ENCODE data around the gene LRRC8D.
A peak's percentile ranks its signal among the peaks of the same experiment; 100 is the strongest.

Gene LRRC8D

DNA sequence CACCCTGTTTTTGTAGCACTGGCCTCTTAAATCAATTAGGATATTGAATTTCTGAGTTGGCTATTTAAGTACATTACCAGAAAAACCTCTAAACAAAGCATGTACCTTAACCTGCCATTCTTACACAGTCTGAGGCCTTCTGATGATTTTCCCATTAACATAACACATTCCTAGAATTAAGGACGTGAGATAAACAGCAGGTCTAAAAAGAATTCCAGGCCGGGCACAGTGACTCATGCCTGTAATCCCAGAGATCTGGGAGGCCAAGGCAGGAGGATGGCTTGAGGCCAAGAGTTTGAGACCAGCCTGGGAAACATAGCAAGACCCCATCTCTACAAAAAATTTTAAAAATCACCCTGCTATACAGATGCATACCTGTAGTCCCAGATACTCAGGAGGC is 18.0 kb upstream of the LRRC8D start:
- no peak overlapping the region for H3K4me2 ChIP-seq
- no peak for TF ChIP-seq Cebpa-rat (IDR thresholded peaks at IDR 0.05)
- H3K4me1 ChIP-seq, result peaks cover 7 to 41% (median 20%) of the 10 kb centered on the region in 10 experiments; a peak in 19 of 20 replicates
- no peak overlapping the region for H3K27ac ChIP-seq
- H3K27me3 ChIP-seq, result no peaks in the 10 kb centered on the region
- H3K9ac ChIP-seq, result no peak overlapping the region
- no peaks in the 10 kb centered on the region; a peak in 1 of 22 replicates for H4K20me1 ChIP-seq
- H3K9me3 ChIP-seq (replicated peaks in 1 of 11), result no peaks in the 10 kb centered on the region
- no peak overlapping the region for H3K4me3 ChIP-seq
- no peaks in the 10 kb centered on the region for H3K36me3 ChIP-seq

DNA sequence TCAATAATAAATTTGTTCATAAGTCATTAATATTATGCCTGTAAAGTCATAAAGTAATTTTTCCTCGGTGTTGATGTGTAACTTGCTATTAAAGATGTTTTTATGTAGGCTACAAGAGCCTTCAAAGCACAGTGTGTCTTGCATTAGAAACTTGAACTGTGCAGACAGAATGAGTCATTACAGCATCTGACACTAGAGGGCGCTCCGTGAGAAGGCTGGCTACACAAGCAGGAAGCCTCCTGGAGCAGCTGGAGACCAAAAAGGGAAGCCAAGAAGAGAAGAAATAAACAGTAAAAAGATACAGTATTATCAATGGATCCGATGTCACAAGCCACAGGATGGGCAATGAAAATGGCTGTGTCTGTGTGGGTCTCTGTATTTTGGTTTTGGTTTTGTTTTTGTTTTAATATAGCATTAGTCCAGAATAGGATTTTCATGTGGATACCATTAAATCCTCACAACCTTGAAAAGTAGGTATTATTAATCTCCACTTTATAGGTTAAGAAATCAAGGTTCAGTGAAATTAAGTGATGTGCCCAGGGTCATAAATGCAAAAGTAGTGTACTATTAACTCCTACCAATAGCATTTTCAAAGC is 16.1 kb upstream of the LRRC8D start:
- Histone ChIP-seq H3K27me3 (no peaks in the 10 kb centered on the region), H3K4me3 (no peak overlapping the region), H3K4me2 (peak overlapping the region in 5 of 11 experiments; percentile 5 to 35 (median 18); a peak in 5 of 22 replicates), H4K20me1 (no peaks in the 10 kb centered on the region), H3K27ac (no peak overlapping the region), H3K9me3 (replicated peaks in 1 of 11) (no peaks in the 10 kb centered on the region), H3K36me3 (no peaks in the 10 kb centered on the region), H3K9ac (no peak overlapping the region), H3K4me1 (peaks cover 0 to 37% (median 11%) of the 10 kb centered on the region in 10 experiments; a peak in 17 of 20 replicates)
- no peak for TF ChIP-seq Cebpa-rat (IDR thresholded peaks at IDR 0.05)

DNA sequence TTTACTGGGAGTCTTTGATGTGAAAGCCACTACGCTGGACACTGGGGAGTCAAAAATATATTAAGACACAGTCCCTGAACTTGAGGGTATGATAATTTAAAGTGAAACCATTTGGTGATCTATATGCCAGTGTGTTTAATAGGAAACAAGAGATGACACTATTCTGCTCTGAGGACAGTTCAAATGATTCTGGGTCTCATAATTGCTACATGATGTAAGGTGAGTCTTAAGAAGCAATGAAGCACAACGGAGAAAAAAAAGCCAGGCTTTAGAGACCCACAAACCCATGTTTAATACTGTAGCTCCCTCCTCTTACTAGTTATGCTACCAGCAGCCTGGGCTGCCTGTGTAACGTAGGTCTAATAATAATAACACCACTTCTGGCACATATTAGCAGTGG is 14.2 kb upstream of the LRRC8D start:
- Histone ChIP-seq H3K9ac (no peak overlapping the region), H3K9me3 (replicated peaks in 1 of 11) (no peaks in the 10 kb centered on the region), H3K4me2 (no peak overlapping the region), H3K27me3 (no peaks in the 10 kb centered on the region), H4K20me1 (no peaks in the 10 kb centered on the region), H3K4me1 (peaks cover 0 to 39% (median 4%) of the 10 kb centered on the region in 10 experiments; a peak in 10 of 20 replicates), H3K27ac (no peak overlapping the region), H3K36me3 (no peaks in the 10 kb centered on the region), H3K4me3 (no peak overlapping the region)
- TF ChIP-seq Cebpa-rat (IDR thresholded peaks at IDR 0.05), result no peak

DNA sequence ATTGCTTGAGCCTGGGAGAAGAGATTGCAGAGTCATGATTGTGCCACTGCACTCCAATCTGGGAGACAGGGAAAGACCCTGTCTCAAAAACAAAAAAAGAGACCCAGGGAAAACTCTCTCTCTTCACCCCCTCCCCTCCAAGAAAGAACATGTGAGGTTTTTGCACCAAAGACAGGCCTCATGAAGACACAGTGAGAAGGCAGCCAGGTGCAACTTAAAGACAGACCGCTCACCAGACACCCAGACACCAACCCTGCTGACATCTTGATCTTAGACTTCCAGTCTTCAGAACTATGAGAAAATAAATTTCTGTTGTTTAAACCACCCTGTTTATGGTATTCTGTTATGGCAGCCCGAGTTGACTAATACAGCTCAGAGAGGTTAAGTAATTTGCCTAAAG is 13.3 kb upstream of the LRRC8D start:
- no peak overlapping the region for H3K9ac ChIP-seq
- TF ChIP-seq Cebpa-rat (IDR thresholded peaks at IDR 0.05), result no peak
- no peaks in the 10 kb centered on the region for H3K36me3 ChIP-seq
- H3K4me2 ChIP-seq, result no peak overlapping the region
- H3K9me3 ChIP-seq (replicated peaks in 1 of 11), result no peaks in the 10 kb centered on the region
- H4K20me1 ChIP-seq, result no peaks in the 10 kb centered on the region
- no peak overlapping the region for H3K4me3 ChIP-seq
- no peak overlapping the region for H3K27ac ChIP-seq
- no peaks in the 10 kb centered on the region for H3K27me3 ChIP-seq
- peaks cover 0 to 48% (median 6%) of the 10 kb centered on the region in 10 experiments; a peak in 11 of 20 replicates for H3K4me1 ChIP-seq

DNA sequence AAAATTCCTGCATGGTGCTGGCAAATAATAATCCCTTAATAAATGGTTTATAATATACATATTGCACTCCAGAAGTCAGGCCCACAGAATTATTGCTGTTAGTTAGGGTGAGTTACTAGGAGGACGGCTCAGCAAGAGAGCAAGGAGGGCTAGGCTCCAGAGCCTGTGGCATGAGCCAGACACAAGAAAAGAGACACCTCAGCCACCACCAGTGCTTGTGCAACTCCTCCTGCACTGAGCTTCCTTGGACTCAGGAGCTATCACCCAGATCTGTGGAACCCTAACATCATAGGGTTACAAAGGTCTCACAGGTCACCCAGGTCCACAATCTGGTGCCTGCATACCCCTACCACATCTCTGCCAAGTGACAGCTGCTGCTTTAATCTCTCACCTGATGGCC is 12.8 kb upstream of the LRRC8D start:
- Histone ChIP-seq H3K9me3 (replicated peaks in 1 of 11) (no peaks in the 10 kb centered on the region), H3K4me2 (no peak overlapping the region), H3K36me3 (no peaks in the 10 kb centered on the region), H3K9ac (no peak overlapping the region), H3K27me3 (no peaks in the 10 kb centered on the region), H3K4me1 (peaks cover 0 to 52% (median 11%) of the 10 kb centered on the region in 10 experiments; a peak in 13 of 20 replicates), H3K27ac (no peak overlapping the region), H4K20me1 (no peaks in the 10 kb centered on the region), H3K4me3 (no peak overlapping the region)
- no peak for TF ChIP-seq Cebpa-rat (IDR thresholded peaks at IDR 0.05)

DNA sequence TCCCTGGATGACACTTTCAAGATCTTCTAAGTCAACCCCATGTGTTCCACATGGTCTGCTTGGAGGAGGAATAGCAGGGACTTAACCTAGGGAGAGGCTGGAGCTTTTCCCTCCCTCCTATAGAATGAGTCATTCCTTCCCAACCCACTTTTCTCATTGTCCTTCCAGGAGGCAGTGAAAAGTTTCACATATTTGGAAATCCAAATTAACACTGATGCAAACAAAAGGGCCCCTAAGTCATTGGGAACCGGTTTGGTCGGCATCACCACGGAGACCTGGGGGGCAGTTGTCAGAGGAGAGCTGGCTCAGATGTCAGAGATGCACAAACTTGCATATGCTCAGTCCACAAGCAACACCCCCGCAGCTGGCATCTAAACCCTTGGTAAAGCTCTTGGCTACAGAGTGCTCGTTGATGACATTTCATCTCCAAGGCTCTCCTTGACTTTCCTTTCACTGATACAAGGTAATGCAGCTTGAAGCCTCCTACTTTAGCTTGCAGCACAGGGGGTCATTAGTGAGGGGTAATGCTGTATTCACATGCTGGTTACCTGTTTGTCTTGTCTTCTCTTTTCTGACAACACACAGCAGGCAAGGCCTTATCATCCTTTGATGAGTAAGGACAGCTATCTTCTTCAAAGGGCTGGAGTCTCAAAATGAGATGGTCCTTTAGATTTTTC is 12.3 kb upstream of the LRRC8D start:
- no peak overlapping the region for H3K4me3 ChIP-seq
- H3K9ac ChIP-seq, result no peak overlapping the region
- no peaks in the 10 kb centered on the region for H4K20me1 ChIP-seq
- no peaks in the 10 kb centered on the region for H3K36me3 ChIP-seq
- H3K4me1 ChIP-seq, result peaks cover 0 to 58% (median 16%) of the 10 kb centered on the region in 10 experiments; a peak in 13 of 20 replicates
- no peak overlapping the region for H3K27ac ChIP-seq
- H3K4me2 ChIP-seq, result no peak overlapping the region
- H3K9me3 ChIP-seq (replicated peaks in 1 of 11), result no peaks in the 10 kb centered on the region
- H3K27me3 ChIP-seq, result no peaks in the 10 kb centered on the region
- TF ChIP-seq Cebpa-rat (IDR thresholded peaks at IDR 0.05), result no peak

DNA sequence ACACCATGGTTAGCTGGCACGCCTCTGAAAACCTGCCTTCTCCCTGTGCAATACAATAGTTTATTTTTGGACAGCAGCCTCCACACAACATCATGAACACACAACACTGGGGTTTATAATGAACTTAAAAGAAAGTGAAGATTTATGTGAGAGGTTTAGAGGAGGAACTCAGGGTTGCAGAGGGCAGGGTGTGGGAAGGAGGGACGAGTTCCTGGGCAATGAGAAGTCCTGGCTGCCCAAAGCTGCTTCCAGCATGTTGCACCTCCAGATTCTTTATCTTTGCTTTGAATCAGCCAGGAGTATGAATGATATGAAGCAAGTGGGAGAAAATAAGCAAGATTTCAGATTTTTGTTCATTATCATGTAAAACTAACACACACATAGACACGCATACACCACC is 11.3 kb upstream of the LRRC8D start:
- H3K4me2 ChIP-seq, result peak overlapping the region in 5 of 11 experiments; percentile 6 to 55 (median 40); a peak in 7 of 22 replicates
- H3K9me3 ChIP-seq (replicated peaks in 1 of 11), result peaks cover 0 to 3% (median 0%) of the 10 kb centered on the region in 11 experiments; a peak in 4 of 22 replicates
- TF ChIP-seq Cebpa-rat (IDR thresholded peaks at IDR 0.05), result no peak
- no peak overlapping the region for H3K9ac ChIP-seq
- no peaks in the 10 kb centered on the region for H3K36me3 ChIP-seq
- H4K20me1 ChIP-seq, result no peaks in the 10 kb centered on the region
- H3K4me1 ChIP-seq, result peaks cover 0 to 61% (median 25%) of the 10 kb centered on the region in 10 experiments; a peak in 13 of 20 replicates
- no peaks in the 10 kb centered on the region for H3K27me3 ChIP-seq
- no peak overlapping the region for H3K4me3 ChIP-seq
- no peak overlapping the region for H3K27ac ChIP-seq

DNA sequence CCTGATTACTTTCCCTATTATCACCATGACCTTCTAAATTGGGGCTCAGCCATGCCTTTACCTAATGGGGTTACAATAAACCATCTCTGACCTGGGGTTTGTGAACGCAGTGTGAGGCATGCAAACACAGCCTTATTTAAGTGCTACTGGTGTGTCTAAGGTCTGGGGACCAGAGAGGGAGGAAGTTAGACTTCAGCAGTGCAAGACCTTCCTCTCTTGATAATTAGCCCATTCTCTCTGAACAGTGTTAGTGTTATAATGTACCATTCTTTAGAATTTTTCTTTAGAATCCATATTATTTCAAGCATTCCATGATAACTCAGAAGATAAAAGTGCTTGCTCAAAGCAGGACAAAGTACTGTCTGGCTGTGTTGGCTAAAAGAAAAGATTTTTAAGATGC is 10.5 kb upstream of the LRRC8D start:
- peak overlapping the region in 3 of 11 experiments; percentile 40 to 55 (median 46); a peak in 5 of 22 replicates for H3K4me2 ChIP-seq

DNA sequence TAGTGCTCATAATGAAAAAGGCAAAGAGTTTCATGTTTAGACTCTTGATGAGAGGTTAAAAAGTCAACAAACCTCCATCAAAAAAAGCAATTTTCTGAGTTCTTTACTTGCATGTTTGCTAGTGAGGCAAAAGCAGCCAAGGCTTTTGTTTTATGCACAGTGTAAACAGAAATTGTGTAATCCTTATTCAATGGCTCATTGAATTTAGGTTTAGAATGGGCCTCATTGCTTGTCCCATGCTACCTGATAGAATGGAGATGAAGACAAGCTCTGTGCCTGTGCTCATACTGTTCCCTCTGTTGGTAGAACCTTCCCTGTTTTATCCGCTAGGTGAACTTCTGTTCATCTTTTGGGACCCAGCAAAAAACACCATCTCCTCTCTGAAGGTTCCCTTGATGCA is 10.0 kb upstream of the LRRC8D start:
- Histone ChIP-seq H3K4me3 (no peak overlapping the region), H4K20me1 (no peaks in the 10 kb centered on the region), H3K9me3 (replicated peaks in 1 of 11) (peaks cover 0 to 12% (median 0%) of the 10 kb centered on the region in 11 experiments; a peak in 8 of 22 replicates), H3K27me3 (no peaks in the 10 kb centered on the region), H3K4me1 (peaks cover 6 to 67% (median 35%) of the 10 kb centered on the region in 10 experiments), H3K36me3 (no peaks in the 10 kb centered on the region), H3K9ac (no peak overlapping the region), H3K4me2 (peak overlapping the region in 1 of 11 experiments; percentile 40; a peak in 2 of 22 replicates), H3K27ac (no peak overlapping the region)
- TF ChIP-seq Cebpa-rat (IDR thresholded peaks at IDR 0.05), result no peak

More for the DNA sequence above, 10.5 kb upstream of the LRRC8D start:
- TF ChIP-seq Cebpa-rat (IDR thresholded peaks at IDR 0.05), result no peak
- no peak overlapping the region for H3K4me3 ChIP-seq
- no peaks in the 10 kb centered on the region for H4K20me1 ChIP-seq
- no peak overlapping the region for H3K9ac ChIP-seq
- H3K4me1 ChIP-seq, result peaks cover under 1 to 63% (median 29%) of the 10 kb centered on the region in 10 experiments; a peak in 19 of 20 replicates
- no peak overlapping the region for H3K27ac ChIP-seq
- peaks cover 0 to 11% (median 0%) of the 10 kb centered on the region in 11 experiments; a peak in 8 of 22 replicates for H3K9me3 ChIP-seq (replicated peaks in 1 of 11)
- no peaks in the 10 kb centered on the region for H3K36me3 ChIP-seq
- H3K27me3 ChIP-seq, result no peaks in the 10 kb centered on the region

All from BLaER1 treated with 17β-estradiol and CSF1 and Interleukin-3, amounts not matched to agents 10 nM and 100 nM (cell line).